Esophagus squamous epithelium (tissue), 5 donors: ENCODE results near the gene CXCR1. TPM values are rescaled to one million over a fixed set of nuclear protein-coding genes. Genes with fewer than 3 reads are reported as not detected.
"Not testable (repeated sequence)": the region's sequence is repeated elsewhere in the genome, so short reads cannot be mapped to it uniquely, and the experiment has no call there.

Source experiments
- DNase-seq: peaks from one replicate; lab custom pipeline; 2025; lab: John Stamatoyannopoulos, UW
- H3K27ac ChIP-seq, 4 donors: fragments of 200-600 bp; sonication (generic); one replicate each; pipeline ENCODE4 v1.5.1; 2016 to 2019; ENCODE audit warnings: mild to moderate bottlenecking in 1 of 4
- H3K27me3 ChIP-seq, 4 donors: fragments of 200-600 bp; sonication (generic); 1 replicate in 3 of 4; 2 replicates in 1 of 4; pipeline versions ENCODE4 v1.5.1 to v1.6.0; 2017 to 2021; ENCODE audit warnings: antibody characterized with exemption in 1 of 4
- H3K36me3 ChIP-seq, 3 donors: fragments of 200-600 bp; sonication (generic); one replicate each; pipeline ENCODE4 v1.5.1; 2016 to 2019
- H3K4me1 ChIP-seq, 3 donors: fragments of 200-600 bp; sonication (generic); one replicate each; pipeline ENCODE4 v1.5.1; 2017 to 2019
- H3K4me3 ChIP-seq, 4 donors: fragments of 200-600 bp; sonication (generic); 1 replicate in 3 of 4; 2 replicates in 1 of 4; pipeline ENCODE4 v1.5.1; 2016 to 2019; ENCODE audit warnings: mild to moderate bottlenecking in 2 of 4, moderate library complexity in 1 of 4
- H3K9me3 ChIP-seq, 3 donors: fragments of 200-600 bp; sonication (generic); one replicate each; pipeline ENCODE4 v1.5.1; 2016 to 2019
- CTCF ChIP-seq, 6 experiments: fragments of 450-650 bp in 4 of 6; fragments of 200-600 bp in 2 of 6; sonication (generic) in 2 of 6; IDR thresholded peaks; one replicate each; pipeline ENCODE4 v1.5.1; 2016 to 2019; ENCODE audit warnings: antibody characterized with exemption in 6 of 6, mild to moderate bottlenecking in 4 of 6, moderate library complexity in 4 of 6
- POLR2A ChIP-seq, 4 donors: fragments of 450-650 bp; IDR thresholded peaks; one replicate each; pipeline ENCODE4 v1.6.1; 2017; ENCODE audit warnings: antibody characterized with exemption in 4 of 4, mild to moderate bottlenecking in 4 of 4, moderate library complexity in 3 of 4
- WGBS, 2 donors: methylation state at CpG; one replicate each; pipeline ENCODE4 v1.1.5; 2018; 5-methylcytosine and 5-hydroxymethylcytosine counted together
- intact Hi-C: fragments of 100-400 bp; cut with DNase I; formaldehyde crosslinking; loops from one replicate; pipeline ENCODE4 v1.15.0; 2022
- total RNA-seq, 4 donors: library from RNA; depleted of rRNA; stranded (reverse); fragments of >200 nt; gene quantifications; one replicate each; pipeline ENCODE4 v1.1.0, GENCODE V29; 2016
- donor health status: DM: yes; HTN: yes; CAD: no.

The CXCR1 gene
- total RNA-seq, 4 donors from 2014 or later: 1.3 TPM; not detected in 3

- no peak for DNase-seq
- H3K4me3 ChIP-seq: no peak overlapping the region
- TF ChIP-seq POLR2A (IDR thresholded peaks at IDR 0.05) (no peak), CTCF (IDR thresholded peaks at IDR 0.05) (no peak)
- no peaks in the 10 kb centered on the region for H3K36me3 ChIP-seq
- intact Hi-C loops: no loop called here
- H3K4me1 ChIP-seq: peaks cover 7 to 43% (median 19%) of the 10 kb centered on the region in 3 donors
- H3K27ac ChIP-seq: no peak overlapping the region
- peaks cover 0 to 6% (median 0%) of the 10 kb centered on the region in 4 donors for H3K27me3 ChIP-seq
- peaks cover 0 to 16% (median 0%) of the 10 kb centered on the region in 3 donors for H3K9me3 ChIP-seq
- 84 to 90% methylated on average over 4 of the region's 4 CpGs for WGBS, 2 donors
Observed at GRCh38 chr2:218123986-218124385, 42.8 kb downstream of the CXCR1 start.

- DNase-seq, intact Hi-C loops, H3K27me3 ChIP-seq, H3K27ac ChIP-seq, H3K4me3 ChIP-seq, H3K36me3 ChIP-seq: not testable (repeated sequence)
- Histone ChIP-seq H3K9me3 (peaks cover 0 to 16% (median 0%) of the 10 kb centered on the region in 3 donors), H3K4me1 (peaks cover 7 to 26% (median 15%) of the 10 kb centered on the region in 3 donors)
Observed at GRCh38 chr2:218122286-218122685, 44.5 kb downstream of the CXCR1 start.

- H3K27ac ChIP-seq, H3K4me3 ChIP-seq, H3K36me3 ChIP-seq, DNase-seq, H3K27me3 ChIP-seq, intact Hi-C loops: not testable (repeated sequence)
- H3K4me1 ChIP-seq: peaks cover 6 to 22% (median 13%) of the 10 kb centered on the region in 3 donors
- H3K9me3 ChIP-seq: peaks cover 0 to 21% (median 4%) of the 10 kb centered on the region in 3 donors
- 59 to 77% methylated on average over 2 to 4 of the region's 4 CpGs for WGBS, 2 donors
Observed at GRCh38 chr2:218121789-218122188, 45.0 kb downstream of the CXCR1 start.

Other genes starting within 250 kb of the CXCR1 start
- 100 to 1,000 TPM in 1 of 4 donors, 10 to 100 TPM in 3; 34.7 to 201 (median 59.2) TPM for gene TNS1, start 164.0 kb downstream of the CXCR1 start, total RNA-seq
- not detected for gene RUFY4, start 97.7 kb downstream of the CXCR1 start, total RNA-seq
- 10 to 100 TPM in 3 of 4 donors, 1 to 10 TPM in 1; 5.7 to 32.2 (median 19.1) TPM for gene CXCR2, start 40.9 kb downstream of the CXCR1 start, total RNA-seq
- 100 to 1,000 TPM; 465 to 690 (median 542) TPM for gene ARPC2, start 50.2 kb upstream of the CXCR1 start, total RNA-seq
- gene GPBAR1, start 94.1 kb upstream of the CXCR1 start, total RNA-seq: 1 to 10 TPM in 1 of 4 donors, under 1 TPM in 2, not detected in 1; 0.26 to 1.3 (median 0.31) TPM
- gene AAMP, start 103.2 kb upstream of the CXCR1 start, total RNA-seq: 100 to 1,000 TPM in 3 of 4 donors, 10 to 100 TPM in 1; 97.9 to 136 (median 118) TPM
- 10 to 100 TPM; 19.7 to 34.3 (median 28.0) TPM for gene PNKD, start 103.6 kb upstream of the CXCR1 start, total RNA-seq
- 100 to 1,000 TPM; 238 to 342 (median 275) TPM for gene TMBIM1, start 125.5 kb upstream of the CXCR1 start, total RNA-seq
- not detected for gene CATIP, start 189.9 kb upstream of the CXCR1 start, total RNA-seq
- gene SLC11A1, start 215.3 kb upstream of the CXCR1 start, total RNA-seq: 10 to 100 TPM in 1 of 4 donors, 1 to 10 TPM in 3; 1.7 to 10.6 (median 8.7) TPM
- 10 to 100 TPM; 47.3 to 87.4 (median 58.0) TPM for gene CTDSP1, start 232.9 kb upstream of the CXCR1 start, total RNA-seq